HuH-7.5 (cell line): ENCODE results near the gene C3orf18.
A peak's percentile ranks its signal among the peaks of the same experiment; 100 is the strongest.

ENCODE experiments used
- DNase-seq: peaks from one replicate; pipeline ENCODE4 v3.0.0; 2011; ENCODE audit warnings: low spot score

The C3orf18 gene

GRCh38 chr3:50580683-50581458 is 13.3 kb upstream of the C3orf18 start:
- no peak for DNase-seq

- DNase-seq: no peak
These were observed 9.8 kb upstream of the C3orf18 start for GRCh38 chr3:50577348-50577747.

GRCh38 chr3:50575372-50575771 is 7.8 kb upstream of the C3orf18 start:
- DNase-seq: no peak

GRCh38 chr3:50574444-50574831 is 6.9 kb upstream of the C3orf18 start:
- no peak for DNase-seq

GRCh38 chr3:50573566-50574443 is 6.3 kb upstream of the C3orf18 start:
- DNase-seq: no peak

- DNase-seq: no peak
These were observed 5.3 kb upstream of the C3orf18 start for GRCh38 chr3:50572801-50573371.

GRCh38 chr3:50572158-50572557 is 4.6 kb upstream of the C3orf18 start:
- peak; percentile 77 for DNase-seq

GRCh38 chr3:50571486-50571885 is 3.9 kb upstream of the C3orf18 start:
- DNase-seq: no peak

- DNase-seq: no peak
These were observed 3.1 kb upstream of the C3orf18 start for GRCh38 chr3:50570508-50571279.

GRCh38 chr3:50568947-50569749 is 1.6 kb upstream of the C3orf18 start, which contains the start of gene HEMK1:
TSS of gene HEMK1 (plus strand) at chr3:50569522. CDS start at chr3:50571105, 1,583 bp downstream.
- peak; percentile 99 for DNase-seq

GRCh38 chr3:50567011-50567385 is 549 bp downstream of the C3orf18 start:
- DNase-seq: no peak

- DNase-seq: no peak
These were observed 3.2 kb downstream of the C3orf18 start for GRCh38 chr3:50564321-50564720.

- DNase-seq: no peak
These were observed 3.7 kb downstream of the C3orf18 start for GRCh38 chr3:50563867-50564266.

GRCh38 chr3:50562861-50563260 is 4.7 kb downstream of the C3orf18 start:
- no peak for DNase-seq

GRCh38 chr3:50559702-50560101 is 7.8 kb downstream of the C3orf18 start:
- DNase-seq: no peak

- no peak for DNase-seq
These were observed 9.6 kb downstream of the C3orf18 start for GRCh38 chr3:50557915-50558314.

GRCh38 chr3:50557106-50557505 is 10.4 kb downstream of the C3orf18 start:
- no peak for DNase-seq

- no peak for DNase-seq
These were observed 13.0 kb downstream of the C3orf18 start for GRCh38 chr3:50554553-50554952.

- no peak for DNase-seq
These were observed 14.9 kb downstream of the C3orf18 start for GRCh38 chr3:50552598-50552997.

- no peak for DNase-seq
These were observed 15.7 kb downstream of the C3orf18 start for GRCh38 chr3:50551681-50552435.
